Suprapubic skin (tissue), 2 donors: ENCODE measurements around the gene LZTFL1.

Experiments used
- EP300 ChIP-seq: sonication (generic); formaldehyde crosslinking; IDR thresholded peaks from one replicate; pipeline ENCODE4 v1.6.1; 2017; ENCODE audit warnings: antibody characterized with exemption
- POLR2A ChIP-seq, 2 donors: fragments of 450-650 bp; IDR thresholded peaks; one replicate each; pipeline ENCODE4 v1.6.1; 2017; ENCODE audit warnings: antibody characterized with exemption in 2 of 2, mild to moderate bottlenecking in 2 of 2, moderate library complexity in 2 of 2

- no peak for TF ChIP-seq EP300
- no peak for TF ChIP-seq POLR2A (IDR thresholded peaks at IDR 0.05)
These were observed 51.3 kb downstream of the LZTFL1 start for GRCh38 chr3:45790596-45790995.
